Measurements from ENCODE around the gene MICAL2.

The MICAL2 gene

GRCh38 chr11:12098601-12099000, 11.8 kb upstream of the MICAL2 start:
- no peak for DNase-seq (ENCODE audit: low read depth)

DNA sequence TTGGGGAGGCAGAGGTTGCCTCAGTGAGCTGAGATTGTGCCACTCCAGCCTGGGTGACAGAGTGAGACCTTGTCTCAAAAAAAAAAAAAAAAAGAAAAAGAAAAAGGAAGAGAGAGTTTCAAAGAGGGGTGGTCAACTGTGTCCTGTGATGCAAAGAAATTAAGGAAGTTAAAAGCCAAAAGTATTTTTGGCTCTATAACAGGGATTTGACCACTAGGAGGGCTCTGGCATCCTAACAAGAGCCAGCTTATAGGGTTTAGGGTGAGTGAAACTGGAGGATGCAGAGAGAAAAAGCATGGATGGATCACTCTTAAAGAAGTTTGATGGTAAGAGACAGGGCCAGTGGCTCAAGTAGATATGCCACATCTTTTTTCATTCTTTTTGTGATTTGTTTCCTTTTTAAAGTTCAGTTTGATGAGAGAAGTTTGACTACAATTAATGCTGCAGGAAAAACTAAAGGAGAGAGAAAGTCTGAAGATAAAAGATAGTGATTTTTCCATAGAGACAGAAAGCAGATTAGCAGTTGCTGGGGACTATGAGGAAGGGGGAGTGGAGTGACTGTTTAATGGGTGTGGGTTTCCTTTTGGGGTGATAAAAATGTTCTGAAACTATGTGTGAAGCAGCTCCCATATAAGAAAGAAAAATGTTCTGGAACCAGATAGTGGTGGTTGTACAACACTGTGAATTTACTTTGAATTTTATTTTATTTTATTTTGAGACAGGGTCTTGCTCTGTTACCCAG, 11.1 kb upstream of the MICAL2 start:
- DNase-seq (ENCODE audit: low read depth), result no peak

DNA sequence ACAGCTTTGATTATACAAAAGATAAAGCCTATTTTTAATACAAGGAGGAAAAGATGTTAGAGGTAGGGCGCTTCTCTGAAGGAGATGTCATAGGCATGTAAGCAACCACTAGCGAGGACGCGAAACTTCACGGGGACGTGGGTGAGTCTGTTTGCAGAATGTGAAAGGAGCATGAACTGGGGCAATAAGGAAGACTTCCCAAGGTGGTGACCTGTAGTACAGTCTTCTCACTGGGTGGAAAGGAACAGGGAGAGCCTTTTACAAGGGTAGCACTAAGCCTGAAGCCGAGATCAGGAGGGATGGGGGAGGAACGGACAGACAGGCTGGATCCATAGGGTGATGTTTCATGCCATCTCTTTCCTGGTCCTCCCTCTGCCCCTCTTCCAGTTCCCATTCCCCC, 10.0 kb upstream of the MICAL2 start:
- DNase-seq (ENCODE audit: low read depth), result no peak

DNA sequence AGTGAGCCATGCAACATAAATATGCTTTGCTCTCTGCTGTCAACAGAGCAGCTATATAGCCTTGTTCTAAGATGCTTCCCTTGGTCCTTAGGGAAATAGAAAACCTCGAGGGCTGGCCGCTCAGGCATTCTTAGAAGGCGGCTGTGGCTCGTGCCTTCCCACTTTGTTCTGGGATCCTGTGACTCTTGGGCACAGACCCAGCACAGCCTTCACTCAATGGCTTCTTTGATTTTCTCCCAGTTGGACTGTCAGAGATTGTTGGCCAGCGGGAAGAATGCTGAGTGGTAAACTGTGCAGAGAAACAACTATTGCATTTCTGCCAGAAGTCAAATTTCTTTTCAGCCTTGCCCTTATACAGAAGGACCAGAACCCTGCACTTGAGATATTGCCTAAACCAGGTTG, 9.5 kb upstream of the MICAL2 start:
- DNase-seq (ENCODE audit: low read depth), result no peak

GRCh38 chr11:12101318-12101717, 9.1 kb upstream of the MICAL2 start:
- DNase-seq (ENCODE audit: low read depth), result no peak

GRCh38 chr11:12102588-12103410, 7.6 kb upstream of the MICAL2 start:
- no peak for DNase-seq (ENCODE audit: low read depth)

- no peak for DNase-seq (ENCODE audit: low read depth)
These were observed 6.8 kb upstream of the MICAL2 start for GRCh38 chr11:12103411-12104225.

GRCh38 chr11:12105471-12105870, 4.9 kb upstream of the MICAL2 start:
- no peak for DNase-seq (ENCODE audit: low read depth)

- DNase-seq (ENCODE audit: low read depth), result no peak
These were observed 4.3 kb upstream of the MICAL2 start for GRCh38 chr11:12106101-12106500.

DNA sequence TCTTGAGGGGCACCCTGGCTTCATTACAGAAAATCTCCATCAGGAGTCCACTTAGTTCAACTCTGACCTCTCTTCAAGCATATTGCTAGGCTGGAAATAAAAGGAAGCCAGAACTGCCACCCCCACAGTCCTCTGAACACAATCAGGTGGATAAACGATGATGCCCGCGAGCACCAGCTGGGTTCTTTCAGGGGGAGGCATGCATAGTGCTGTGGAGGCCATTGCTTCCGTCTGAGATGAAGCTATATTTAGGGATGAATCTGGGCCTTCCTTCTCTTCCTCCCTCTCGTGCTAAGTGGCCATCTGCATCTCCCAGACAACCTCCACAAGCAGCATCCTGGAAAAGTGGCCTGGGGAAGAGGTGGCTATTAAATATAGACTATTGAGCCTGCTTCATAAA, 3.9 kb upstream of the MICAL2 start:
- no peak for DNase-seq (ENCODE audit: low read depth)

- DNase-seq (ENCODE audit: low read depth), result no peak
These were observed 1.4 kb upstream of the MICAL2 start for GRCh38 chr11:12108875-12109453.

DNA sequence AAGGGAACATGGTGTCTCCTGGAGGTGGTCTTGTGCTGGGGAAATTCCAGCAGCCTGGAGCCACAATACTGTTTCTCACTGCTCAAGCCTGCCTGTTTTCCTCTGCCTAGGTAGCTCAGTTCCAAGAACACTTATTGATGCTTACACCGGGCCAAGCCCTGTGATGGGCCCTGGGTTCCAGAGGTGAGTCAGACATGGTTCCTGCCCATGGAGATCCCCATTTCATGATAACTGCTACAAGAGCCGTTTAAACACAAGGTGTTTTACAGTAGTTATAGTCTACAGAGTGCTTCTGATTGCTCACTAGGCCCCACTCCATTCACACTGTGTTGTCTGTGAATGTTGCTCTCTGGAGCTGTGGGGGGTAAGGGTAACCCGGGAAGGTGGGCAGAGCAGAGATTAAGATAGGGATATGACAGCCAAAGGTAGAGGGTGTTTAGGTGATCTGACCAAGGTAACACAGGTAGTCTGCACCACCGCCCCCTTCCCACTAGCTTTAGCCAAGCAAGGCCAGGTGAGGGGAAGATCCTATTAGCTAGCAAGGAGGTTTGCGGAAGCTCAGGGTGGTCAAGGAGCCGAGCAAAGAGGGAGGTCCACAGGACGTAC, 696 bp upstream of the MICAL2 start:
- no peak for DNase-seq (ENCODE audit: low read depth)

- DNase-seq (ENCODE audit: low read depth), result peak; percentile 18
These were observed 541 bp downstream of the MICAL2 start for GRCh38 chr11:12110714-12111548.

GRCh38 chr11:12111549-12112520, 1.4 kb downstream of the MICAL2 start:
- no peak for DNase-seq (ENCODE audit: low read depth)

- no peak for DNase-seq (ENCODE audit: low read depth)
These were observed 2.4 kb downstream of the MICAL2 start for GRCh38 chr11:12112750-12113149.

- DNase-seq (ENCODE audit: low read depth), result no peak
These were observed 2.9 kb downstream of the MICAL2 start for GRCh38 chr11:12113294-12113693.

GRCh38 chr11:12114193-12115033, 4.0 kb downstream of the MICAL2 start:
- no peak for DNase-seq (ENCODE audit: low read depth)

GRCh38 chr11:12116425-12117032, 6.1 kb downstream of the MICAL2 start:
- DNase-seq (ENCODE audit: low read depth), result no peak

Measured in activated T-helper 9 cell treated with anti-CD3 and anti-CD28 coated beads, Interleukin-2, amount 50 U/mL, for 16 hours (primary cell).